Measurements from ENCODE around the gene ZNF892. TPM values are rescaled to one million over a fixed set of nuclear protein-coding genes. Genes with fewer than 3 reads are reported as not detected.

ZNF892 gene
- total and polyA plus RNA-seq, 2 of the 4 experiments (the other 2 are of a cell fraction) = 0.46 to 2.7 TPM

- H3K79me1 ChIP-seq (ENCODE audit: low read depth in 1 of 2, low read length in 2 of 2) = no peaks in the 10 kb centered on the region
- no peaks in the 10 kb centered on the region for H3K4me1 ChIP-seq (ENCODE audit: control insufficient read depth, insufficient read depth, low read length)
- H4K5ac ChIP-seq (ENCODE audit: low read depth, low read length) = no peak overlapping the region
- H2BK15ac ChIP-seq (ENCODE audit: low read depth, low read length) = no peak overlapping the region
- BruUV-seq (replicated peaks) = no TSS peak
- H3K18ac ChIP-seq (ENCODE audit: low read depth, low read length) = no peak overlapping the region
- POLR2A ChIA-PET (ENCODE audit: unreplicated experiment) = no interaction called here
- CTCF ChIA-PET = no interaction called here
- H3K14ac ChIP-seq (replicated peaks; ENCODE audit: low read depth, low read length) = no peak overlapping the region
- no peaks in the 10 kb centered on the region for H4K20me1 ChIP-seq (ENCODE audit: insufficient read depth, low read length)
- H2AK5ac ChIP-seq (ENCODE audit: low read depth, low read length) = no peak overlapping the region
- H3K9ac ChIP-seq (ENCODE audit: low read depth, low read length) = no peak overlapping the region
- no peaks in the 10 kb centered on the region for H3K36me3 ChIP-seq (ENCODE audit: control insufficient read depth, insufficient read depth, low read length)
- ATAC-seq (ENCODE audit: low read depth) = no peak
- H3K9me3 ChIP-seq (ENCODE audit: control insufficient read depth, insufficient read depth, low read length) = peaks cover 18% of the 10 kb centered on the region
- DNase-seq = peak; percentile 7
- H3K9me1 ChIP-seq (ENCODE audit: insufficient read depth, low read length) = no peaks in the 10 kb centered on the region
- H3K23ac ChIP-seq (ENCODE audit: low read depth, low read length) = no peak overlapping the region
- no peak overlapping the region for H3K4ac ChIP-seq (ENCODE audit: low read depth, low read length)
- no peak overlapping the region for H4K8ac ChIP-seq (ENCODE audit: low read depth in 2 of 2, low read length in 2 of 2)
- no peak overlapping the region for H2BK5ac ChIP-seq (ENCODE audit: low read depth, low read length, poor library complexity, severe bottlenecking)
- H3K27ac ChIP-seq (ENCODE audit: insufficient read depth, low read length) = no peak overlapping the region
- H2BK120ac ChIP-seq (ENCODE audit: low read depth, low read length) = no peak overlapping the region
- H2AFZ ChIP-seq (replicated peaks; ENCODE audit: low read length, poor library complexity) = no peak overlapping the region
- no peak overlapping the region for H3K56ac ChIP-seq (ENCODE audit: extremely low read depth, insufficient read depth, low read length)
- intact Hi-C loops (cut with micrococcal nuclease) = no loop called here
- in situ Hi-C loops (cut with MboI; ENCODE audit: low sequenced_read_pairs) = no loop called here
- no peak overlapping the region for H3K4me3 ChIP-seq (ENCODE audit: insufficient read depth, low read depth, low read length)
- TF ChIP-seq RCOR1 (IDR thresholded peaks at IDR 0.05; ENCODE audit: insufficient replicate concordance, low read length) (no peak), CTCF (conservative IDR thresholded peaks at IDR 0.05; ENCODE audit: low read depth, low read length) (no peak), USF2 (IDR thresholded peaks at IDR 0.05; ENCODE audit: low read depth, low read length) (no peak), MAZ (IDR thresholded peaks at IDR 0.05; ENCODE audit: borderline replicate concordance, low read depth, low read length) (no peak), MXI1 (IDR thresholded peaks at IDR 0.05; ENCODE audit: borderline replicate concordance, low read depth, low read length) (no peak), POLR2A (IDR thresholded peaks at IDR 0.05; ENCODE audit: low read depth, low read length) (no peak), MAFK (IDR thresholded peaks at IDR 0.05; ENCODE audit: low read depth, low read length) (no peak)
- no peak overlapping the region for H4K91ac ChIP-seq (ENCODE audit: insufficient read depth, low read depth, low read length)
- dilution Hi-C loops (cut with HindIII; ENCODE audit: low sequenced_read_pairs, unreplicated experiment) = no loop called here
- H3K27me3 ChIP-seq (ENCODE audit: control insufficient read depth, insufficient read depth, low read length) = no peaks in the 10 kb centered on the region
- no peak overlapping the region for H2BK20ac ChIP-seq (ENCODE audit: low read depth, low read length)
- H3K4me2 ChIP-seq (ENCODE audit: low read depth, low read length) = no peak overlapping the region
- H2AK9ac ChIP-seq (replicated peaks; ENCODE audit: low read depth, low read length, poor library complexity) = no peak overlapping the region
Observed at GRCh38 chr2:95225658-95226057, 18.3 kb downstream of the ZNF892 start.
